SJCRH30 (cell line): Measurements from ENCODE around the gene ZNF853. TPM values are rescaled to one million over a fixed set of nuclear protein-coding genes. Genes with fewer than 3 reads are reported as not detected.

ENCODE experiments used
- DNase-seq, 2 experiments: peaks; one replicate each; pipeline ENCODE4 v3.0.0-alpha.2; 2015 to 2020
- H3K27ac ChIP-seq: fragments of 250-450 bp; sonication (Bioruptor Pico); 2 replicates; pipeline ENCODE4 v1.5.1; 2020; ENCODE audit warnings: mild to moderate bottlenecking, moderate library complexity
- H3K27me3 ChIP-seq: fragments of 250-450 bp; sonication (Bioruptor Pico); 2 replicates; pipeline ENCODE4 v1.5.1; 2020; ENCODE audit warnings: mild to moderate bottlenecking, moderate library complexity
- H3K36me3 ChIP-seq: fragments of 250-450 bp; sonication (Bioruptor Pico); 2 replicates; pipeline ENCODE4 v1.5.1; 2020; ENCODE audit warnings: mild to moderate bottlenecking, moderate library complexity
- H3K4me1 ChIP-seq: fragments of 250-450 bp; sonication (Bioruptor Pico); 2 replicates; pipeline ENCODE4 v1.5.1; 2020; ENCODE audit warnings: mild to moderate bottlenecking, moderate library complexity
- H3K4me3 ChIP-seq: fragments of 250-450 bp; sonication (Bioruptor Pico); 2 replicates; pipeline ENCODE4 v1.5.1; 2020; ENCODE audit warnings: mild to moderate bottlenecking, moderate library complexity
- H3K9me3 ChIP-seq: fragments of 250-450 bp; sonication (Bioruptor Pico); replicated peaks from 2 replicates; pipeline ENCODE4 v1.5.1; 2020; ENCODE audit warnings: mild to moderate bottlenecking, moderate library complexity
- total RNA-seq: library from RNA; depleted of rRNA; stranded (reverse); fragments of >200 nt; shearing (Covaris generic); gene quantifications from 2 replicates; pipeline ENCODE4 v1.2.3, GENCODE V29; 2014

ZNF853 gene
- total RNA-seq, 1 experiment from 2014 or later, result 10.6 TPM

GRCh38 chr7:6637544-6638229, 22.3 kb downstream of the ZNF853 start:
- H3K4me1 ChIP-seq, result peaks cover 4% of the 10 kb centered on the region; the same call in 1 of the 2 replicates
- peak; percentile 61 to 66 for DNase-seq
- H3K27ac ChIP-seq, result no peak overlapping the region; the same call in 1 of the 2 replicates
- H3K27me3 ChIP-seq, result peaks cover 3% of the 10 kb centered on the region; the same call in 1 of the 2 replicates
- H3K36me3 ChIP-seq, result peaks cover 33% of the 10 kb centered on the region
- peak overlapping the region; percentile 98 for H3K4me3 ChIP-seq
- H3K9me3 ChIP-seq, result no peaks in the 10 kb centered on the region

GRCh38 chr7:6639032-6639431, 23.6 kb downstream of the ZNF853 start:
- Histone ChIP-seq H3K36me3 (peaks cover 46% of the 10 kb centered on the region), H3K4me1 (peaks cover 4% of the 10 kb centered on the region; the same call in 1 of the 2 replicates), H3K9me3 (no peaks in the 10 kb centered on the region), H3K27ac (no peak overlapping the region), H3K27me3 (peaks cover 3% of the 10 kb centered on the region; the same call in 1 of the 2 replicates), H3K4me3 (no peak overlapping the region)
- DNase-seq, result no peak

- H3K27me3 ChIP-seq, result peaks cover 3% of the 10 kb centered on the region; the same call in 1 of the 2 replicates
- peaks cover 4% of the 10 kb centered on the region; the same call in 1 of the 2 replicates for H3K4me1 ChIP-seq
- H3K4me3 ChIP-seq, result no peak overlapping the region
- no peak overlapping the region for H3K27ac ChIP-seq
- H3K9me3 ChIP-seq, result no peaks in the 10 kb centered on the region
- DNase-seq, result no peak
- H3K36me3 ChIP-seq, result peaks cover 52% of the 10 kb centered on the region
Observed at GRCh38 chr7:6639627-6640026, 24.2 kb downstream of the ZNF853 start.

- Histone ChIP-seq H3K4me3 (no peak overlapping the region), H3K9me3 (no peaks in the 10 kb centered on the region), H3K36me3 (peaks cover 59% of the 10 kb centered on the region), H3K4me1 (peaks cover 4% of the 10 kb centered on the region; the same call in 1 of the 2 replicates), H3K27ac (no peak overlapping the region), H3K27me3 (peaks cover 3% of the 10 kb centered on the region; the same call in 1 of the 2 replicates)
- no peak for DNase-seq
Observed at GRCh38 chr7:6640246-6640721, 24.9 kb downstream of the ZNF853 start.

GRCh38 chr7:6641305-6642035, 26.1 kb downstream of the ZNF853 start:
- Histone ChIP-seq H3K4me3 (no peak overlapping the region), H3K36me3 (peaks cover 68% of the 10 kb centered on the region), H3K9me3 (no peaks in the 10 kb centered on the region), H3K27me3 (peaks cover under 1% of the 10 kb centered on the region; the same call in 1 of the 2 replicates), H3K27ac (no peak overlapping the region), H3K4me1 (peaks cover under 1% of the 10 kb centered on the region; the same call in 1 of the 2 replicates)
- no peak for DNase-seq

- Histone ChIP-seq H3K4me3 (no peak overlapping the region), H3K27ac (no peak overlapping the region), H3K9me3 (no peaks in the 10 kb centered on the region), H3K36me3 (peaks cover 76% of the 10 kb centered on the region), H3K27me3 (no peaks in the 10 kb centered on the region), H3K4me1 (no peaks in the 10 kb centered on the region)
- no peak for DNase-seq
Observed at GRCh38 chr7:6642239-6642839, 26.9 kb downstream of the ZNF853 start.

- no peak overlapping the region for H3K27ac ChIP-seq
- H3K36me3 ChIP-seq, result peaks cover 83% of the 10 kb centered on the region
- H3K4me3 ChIP-seq, result no peak overlapping the region
- DNase-seq, result no peak
- no peaks in the 10 kb centered on the region for H3K27me3 ChIP-seq
- no peaks in the 10 kb centered on the region for H3K9me3 ChIP-seq
- H3K4me1 ChIP-seq, result no peaks in the 10 kb centered on the region
Observed at GRCh38 chr7:6642861-6643640, 27.6 kb downstream of the ZNF853 start.

GRCh38 chr7:6643915-6644625, 28.7 kb downstream of the ZNF853 start:
- DNase-seq, result no peak
- Histone ChIP-seq H3K27me3 (no peaks in the 10 kb centered on the region), H3K9me3 (no peaks in the 10 kb centered on the region), H3K27ac (no peak overlapping the region), H3K36me3 (peaks cover 89% of the 10 kb centered on the region), H3K4me1 (no peaks in the 10 kb centered on the region), H3K4me3 (no peak overlapping the region)

- no peak for DNase-seq
- Histone ChIP-seq H3K9me3 (no peaks in the 10 kb centered on the region), H3K4me1 (no peaks in the 10 kb centered on the region), H3K27ac (no peak overlapping the region), H3K27me3 (no peaks in the 10 kb centered on the region), H3K4me3 (no peak overlapping the region), H3K36me3 (peaks cover 89% of the 10 kb centered on the region)
Observed at GRCh38 chr7:6644728-6645127, 29.3 kb downstream of the ZNF853 start.

- H3K36me3 ChIP-seq, result peaks cover 93% of the 10 kb centered on the region
Observed at GRCh38 chr7:6646465-6646864, 31.1 kb downstream of the ZNF853 start.

GRCh38 chr7:6647080-6647479, 31.7 kb downstream of the ZNF853 start:
- Histone ChIP-seq H3K4me3 (no peak overlapping the region), H3K36me3 (peaks cover 93% of the 10 kb centered on the region), H3K27ac (no peak overlapping the region), H3K9me3 (no peaks in the 10 kb centered on the region), H3K4me1 (no peaks in the 10 kb centered on the region), H3K27me3 (no peaks in the 10 kb centered on the region)
- DNase-seq, result no peak

More at GRCh38 chr7:6646465-6646864, 31.1 kb downstream of the ZNF853 start:
- DNase-seq, result no peak
- Histone ChIP-seq H3K4me3 (no peak overlapping the region), H3K4me1 (no peaks in the 10 kb centered on the region), H3K27ac (no peak overlapping the region), H3K9me3 (no peaks in the 10 kb centered on the region), H3K27me3 (no peaks in the 10 kb centered on the region)

GRCh38 chr7:6647541-6647940, 32.1 kb downstream of the ZNF853 start:
- Histone ChIP-seq H3K4me3 (no peak overlapping the region), H3K27me3 (no peaks in the 10 kb centered on the region), H3K4me1 (no peaks in the 10 kb centered on the region), H3K9me3 (no peaks in the 10 kb centered on the region), H3K27ac (no peak overlapping the region), H3K36me3 (peaks cover 93% of the 10 kb centered on the region)
- no peak for DNase-seq

GRCh38 chr7:6648066-6648814, 32.8 kb downstream of the ZNF853 start:
- no peak overlapping the region for H3K4me3 ChIP-seq
- no peaks in the 10 kb centered on the region for H3K27me3 ChIP-seq
- no peak overlapping the region for H3K27ac ChIP-seq
- H3K36me3 ChIP-seq, result peaks cover 88% of the 10 kb centered on the region
- DNase-seq, result no peak
- no peaks in the 10 kb centered on the region for H3K4me1 ChIP-seq
- H3K9me3 ChIP-seq, result no peaks in the 10 kb centered on the region
